HG02981 (cell line): ENCODE data around the gene OSBP2.

ENCODE experiments used
- ATAC-seq: cut with Tn5 transposase; IDR thresholded peaks from one replicate; pipeline ENCODE4 v1.9.1; 2021; ENCODE audit warnings: mild to moderate bottlenecking, moderate library complexity; ENCODE audit not compliant: unreplicated experiment

The OSBP2 gene

DNA sequence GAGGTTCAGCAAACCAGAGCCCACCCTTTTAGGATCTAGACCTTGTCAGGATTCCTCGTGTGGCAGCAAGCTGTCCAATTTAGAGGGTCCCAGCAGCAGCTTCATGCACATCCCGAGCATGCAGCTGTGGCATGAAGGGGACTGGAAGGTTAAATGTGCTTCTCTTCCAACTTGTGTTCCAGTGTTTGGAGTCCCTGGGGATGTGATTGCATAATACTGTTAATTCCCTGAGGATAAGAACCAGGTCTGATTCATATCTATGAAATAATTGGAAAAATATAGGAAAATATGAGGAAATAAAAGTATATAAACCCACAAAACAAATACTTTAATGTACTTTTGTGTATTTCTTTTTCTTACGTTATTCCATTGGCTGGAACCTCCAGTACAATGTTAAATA, 143.4 kb downstream of the OSBP2 start:
- ATAC-seq, result no peak

GRCh38 chr22:30841273-30841672, 146.6 kb downstream of the OSBP2 start:
- no peak for ATAC-seq

GRCh38 chr22:30843245-30843644, 148.6 kb downstream of the OSBP2 start:
- no peak for ATAC-seq

DNA sequence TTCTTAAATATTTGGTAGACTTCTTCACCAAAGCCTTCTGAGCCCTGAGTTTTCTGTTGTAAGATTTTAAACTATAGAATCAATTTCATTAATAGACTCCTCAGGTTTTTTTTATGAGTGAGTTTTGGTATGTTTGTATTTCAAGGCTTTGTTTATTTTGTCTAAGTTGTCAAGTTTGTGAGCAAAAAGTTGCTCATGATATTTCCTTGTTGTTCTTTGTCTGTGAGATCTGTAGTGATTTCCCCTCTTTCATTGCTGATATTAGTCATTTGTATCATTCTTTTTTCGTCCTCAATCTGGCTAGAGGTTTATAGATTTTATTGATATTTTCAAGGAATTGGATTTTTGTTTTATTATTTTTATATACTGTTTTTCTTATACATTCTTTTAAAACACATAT, 152.9 kb downstream of the OSBP2 start:
- ATAC-seq, result no peak

GRCh38 chr22:30855266-30855665, 160.6 kb downstream of the OSBP2 start:
- ATAC-seq, result no peak

DNA sequence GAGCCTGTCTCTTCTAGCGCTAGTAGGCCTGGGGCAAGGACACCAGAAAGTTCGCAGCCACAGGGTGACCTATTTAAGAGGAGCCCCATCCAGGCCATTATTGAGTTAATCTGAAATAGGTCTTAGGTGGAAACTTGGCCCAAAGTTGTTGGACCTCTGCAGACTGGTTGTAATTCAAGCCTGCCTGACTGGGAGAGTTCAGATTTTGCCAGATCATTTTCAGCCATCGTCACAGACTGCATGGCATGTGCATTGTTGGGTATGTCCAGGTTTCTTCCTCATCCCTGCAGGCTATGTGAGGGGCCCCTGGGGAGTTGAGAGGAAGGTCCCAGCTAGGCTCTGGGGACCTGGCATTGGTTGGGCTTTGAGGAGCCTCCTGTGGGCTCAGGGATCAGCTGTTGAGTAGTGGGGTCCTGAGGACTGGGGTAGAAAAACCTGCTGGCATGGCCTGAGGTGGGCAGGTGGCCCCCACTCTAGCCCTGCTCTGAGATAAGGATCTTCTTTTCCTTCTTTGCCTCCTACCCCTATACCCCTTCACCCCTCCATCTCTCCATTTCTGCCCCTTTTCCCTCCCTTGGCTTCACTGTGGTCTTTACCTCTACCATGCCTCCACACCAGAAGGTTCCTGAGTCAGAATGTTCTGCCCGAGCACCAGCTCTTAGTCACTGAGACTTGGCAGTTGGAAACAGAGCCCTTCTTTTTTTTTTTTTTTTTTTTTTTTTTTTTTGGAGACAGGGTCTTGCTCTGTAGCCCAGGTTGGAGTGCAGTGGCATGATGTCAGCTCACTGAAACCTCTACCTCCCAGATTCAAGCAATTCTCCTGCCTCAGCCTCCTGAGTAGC, 161.2 kb downstream of the OSBP2 start:
- ATAC-seq, result no peak

DNA sequence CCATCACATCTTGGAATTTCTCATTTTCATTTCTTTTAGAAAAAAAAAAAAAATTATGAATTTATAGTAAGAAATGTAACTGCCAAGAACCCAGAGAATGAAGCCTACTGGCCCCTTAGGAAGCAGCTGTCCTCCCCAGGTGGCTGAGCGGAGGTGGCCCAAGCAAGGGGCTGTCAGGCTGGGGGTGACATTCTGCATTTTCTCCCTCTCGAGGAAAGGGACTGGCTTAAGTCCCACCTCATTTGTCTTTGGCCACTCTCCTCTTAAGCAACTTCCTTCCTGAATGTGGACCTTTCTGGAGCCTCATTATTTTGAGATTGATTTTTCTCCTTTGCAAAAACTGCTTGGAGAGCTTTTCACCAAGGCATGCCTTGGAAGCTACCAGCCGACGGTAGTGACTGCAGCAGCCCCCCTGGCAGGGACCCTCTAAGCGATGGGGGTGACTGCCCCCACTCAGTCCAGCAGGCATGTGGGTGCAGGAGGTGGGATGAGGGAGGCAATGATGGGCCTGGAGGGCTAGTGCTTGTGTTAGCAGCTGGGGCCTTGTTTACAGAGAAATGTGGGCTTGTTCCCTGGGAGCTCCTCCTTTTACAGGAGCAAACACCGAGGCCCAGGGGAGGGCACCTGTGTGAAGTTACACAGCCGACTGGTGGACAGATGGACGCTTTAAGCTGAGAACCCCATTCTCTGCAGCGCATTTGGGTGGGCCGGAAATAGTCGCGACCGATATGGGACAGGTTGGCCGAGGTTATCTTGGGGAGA, 162.2 kb downstream of the OSBP2 start:
- ATAC-seq, result no peak

DNA sequence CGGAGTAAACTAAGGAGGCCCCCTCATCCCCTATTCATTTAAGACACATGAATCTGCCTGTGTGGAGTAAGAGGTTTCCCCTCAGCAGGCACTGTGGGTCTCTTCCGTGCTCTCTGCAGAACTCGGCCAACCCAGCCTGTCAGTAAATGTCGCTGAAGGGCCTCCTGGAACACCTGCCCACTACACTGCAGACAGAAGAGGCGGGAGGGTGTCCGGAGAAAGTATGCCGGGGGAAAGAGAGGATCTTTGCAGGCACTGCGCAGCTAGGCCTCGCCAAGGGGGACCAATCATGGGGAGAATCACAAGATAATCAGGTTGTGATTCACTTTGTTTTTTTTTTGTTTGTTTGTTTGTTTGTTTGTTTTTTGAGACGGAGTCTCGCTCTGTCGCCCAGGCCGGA, 163.1 kb downstream of the OSBP2 start:
- ATAC-seq, result no peak

DNA sequence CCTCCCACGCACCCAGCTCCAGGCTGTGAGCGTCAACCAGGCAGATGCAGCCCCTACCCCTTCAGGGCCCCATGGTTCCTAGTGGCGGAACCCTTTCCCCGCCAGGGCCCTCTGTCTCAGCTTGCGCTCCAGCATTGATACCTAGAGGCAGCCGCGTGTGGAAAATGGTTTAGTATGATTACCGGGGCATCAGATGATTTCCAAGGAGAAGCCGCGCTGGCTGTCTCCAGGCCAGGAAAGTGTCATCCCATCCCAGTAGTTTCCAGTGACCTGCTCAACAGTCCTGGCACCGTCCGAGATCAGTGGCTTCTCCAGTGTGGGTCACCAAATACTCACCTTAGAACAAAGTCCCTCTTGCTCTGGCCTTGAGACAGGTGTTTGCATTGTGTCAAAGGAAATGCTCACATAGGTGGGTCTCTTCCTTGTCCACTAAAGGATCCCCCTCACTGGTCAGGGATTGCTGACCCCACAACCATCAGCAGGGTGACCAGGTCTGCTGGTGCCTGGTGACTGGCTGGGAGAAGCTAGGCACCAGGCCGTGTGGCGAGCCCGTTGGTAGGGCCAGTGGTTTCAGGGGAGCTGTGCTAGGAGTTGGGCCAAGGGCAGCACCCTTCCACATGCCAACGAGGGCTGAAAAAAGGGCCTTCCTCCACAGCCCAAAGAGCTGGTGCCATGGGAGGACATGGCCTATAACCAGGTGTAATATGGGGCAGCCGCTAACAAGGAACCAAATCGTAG, 164.5 kb downstream of the OSBP2 start:
- no peak for ATAC-seq

GRCh38 chr22:30859714-30860095, 165.0 kb downstream of the OSBP2 start:
- ATAC-seq, result no peak

DNA sequence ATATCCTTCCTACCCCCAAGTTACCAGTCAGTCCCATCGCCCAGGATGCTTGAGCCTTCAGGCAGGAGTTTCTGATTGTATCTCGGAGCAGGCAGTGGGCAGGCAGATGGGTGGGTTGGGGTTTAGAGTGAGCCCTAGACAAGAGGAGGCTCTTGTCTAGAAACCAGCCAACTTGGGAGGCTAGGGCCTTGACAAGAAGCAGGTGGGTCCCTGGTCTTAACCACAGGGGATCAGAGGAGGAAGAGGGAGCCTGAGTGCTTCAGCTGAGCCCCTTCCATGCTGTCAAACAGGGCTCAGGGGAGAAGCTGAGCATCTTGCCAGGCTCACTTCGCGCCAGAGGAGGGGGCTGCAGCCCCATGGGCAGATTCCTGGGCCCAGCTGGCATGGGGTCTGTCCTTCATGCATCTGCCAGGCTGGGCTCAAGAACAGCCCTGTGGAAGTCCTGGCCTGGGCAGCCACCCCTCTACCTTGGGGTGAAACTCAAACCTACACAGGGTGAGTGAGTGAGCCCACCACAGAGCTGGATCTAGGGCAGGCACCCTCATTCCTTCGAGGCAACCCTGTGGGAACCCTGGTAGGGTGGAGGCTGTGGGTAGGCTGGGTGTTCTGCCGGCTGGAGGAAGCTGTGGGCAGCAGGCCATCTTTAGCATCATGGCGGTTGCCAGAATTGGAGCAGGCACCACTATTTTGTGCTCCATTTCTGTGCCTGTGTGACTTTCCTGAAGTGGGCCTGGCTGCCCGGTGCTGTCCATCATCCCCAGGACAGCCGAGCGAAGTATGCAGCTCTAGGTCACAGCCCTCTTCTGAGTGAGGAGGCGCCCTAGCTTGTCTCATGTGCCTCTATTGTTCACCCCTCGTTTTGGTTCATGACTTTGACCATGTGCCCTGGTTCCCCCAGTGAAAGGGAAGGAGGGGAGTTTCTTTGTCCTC, 165.8 kb downstream of the OSBP2 start:
- ATAC-seq, result no peak

- no peak for ATAC-seq
Measured at GRCh38 chr22:30861131-30861530, 166.5 kb downstream of the OSBP2 start.

- ATAC-seq, result no peak
Measured at GRCh38 chr22:30861688-30862552, 167.2 kb downstream of the OSBP2 start.

- no peak for ATAC-seq
Measured at GRCh38 chr22:30863081-30863833, 168.6 kb downstream of the OSBP2 start.

DNA sequence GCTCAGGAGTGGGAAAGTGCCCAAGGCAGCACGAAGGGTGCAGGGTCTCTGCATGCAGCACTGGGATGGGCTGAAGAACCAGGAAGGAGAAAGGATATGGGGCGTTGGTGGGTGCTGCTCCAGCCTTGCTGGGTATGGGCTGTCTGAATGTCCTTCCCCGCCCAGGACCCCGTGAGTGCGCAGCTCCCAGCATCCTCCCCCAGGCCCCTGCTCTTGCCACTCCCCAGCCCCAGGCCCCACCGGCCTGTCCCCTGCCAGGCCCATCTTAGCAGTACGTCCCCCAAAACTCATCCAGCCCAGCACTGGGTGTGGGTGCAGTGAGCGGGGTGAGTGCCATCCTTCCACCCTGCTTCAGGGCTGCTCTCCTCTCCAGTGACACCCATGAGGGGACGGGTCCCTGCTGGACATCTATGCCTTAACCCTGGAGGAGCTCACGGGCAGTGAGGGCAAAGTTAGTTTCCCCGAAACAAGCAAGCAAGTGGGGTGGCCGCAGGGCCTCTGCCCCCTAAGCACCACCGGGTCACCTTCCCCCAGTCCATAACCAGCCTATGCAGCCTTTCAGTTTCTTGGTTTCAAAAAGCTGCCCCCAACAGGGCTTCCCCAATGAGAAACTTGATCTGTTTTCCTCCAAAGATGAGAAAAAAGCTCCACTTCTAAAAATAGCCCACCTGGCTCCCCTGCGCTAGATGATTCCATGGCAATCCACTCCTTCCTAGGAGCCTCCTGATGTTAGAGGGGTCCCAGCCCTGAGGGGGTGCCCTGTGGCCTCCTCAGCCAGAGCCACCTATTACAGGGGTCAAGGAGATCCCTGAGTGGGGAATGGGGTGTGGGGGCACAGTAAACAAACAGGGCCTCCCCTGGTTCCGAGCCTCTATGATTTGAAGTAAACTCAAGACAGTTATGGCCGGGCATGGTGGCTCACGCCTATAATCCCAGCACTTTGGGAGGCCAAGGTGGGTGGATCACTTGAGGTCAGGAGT, 170.1 kb downstream of the OSBP2 start:
- no peak for ATAC-seq

GRCh38 chr22:30865656-30866055, 171.0 kb downstream of the OSBP2 start:
- no peak for ATAC-seq

DNA sequence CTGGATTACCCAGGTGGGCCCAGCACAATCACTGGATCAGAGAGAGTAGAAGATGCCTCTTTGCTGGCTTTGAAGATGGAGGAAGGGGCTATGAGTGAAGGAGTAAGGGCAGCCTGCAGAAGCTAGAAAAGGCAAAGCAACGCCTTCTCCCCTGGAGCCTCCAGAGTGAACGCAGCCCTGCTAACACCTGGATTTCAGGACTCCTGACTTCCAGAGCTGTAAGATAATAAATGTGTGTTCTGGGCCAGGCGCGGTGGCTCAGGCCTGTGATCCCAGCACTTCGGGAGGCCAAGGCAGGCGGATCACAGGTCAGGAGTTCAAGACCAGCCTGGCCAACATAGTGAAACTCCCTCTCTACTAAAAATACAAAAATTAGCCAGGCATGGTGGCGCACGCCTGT, 171.5 kb downstream of the OSBP2 start:
- no peak for ATAC-seq

GRCh38 chr22:30866811-30867271, 172.2 kb downstream of the OSBP2 start:
- no peak for ATAC-seq
